Spleen (tissue), 11 donors: ENCODE results near the gene ARID5B. TPM values are rescaled to one million over a fixed set of nuclear protein-coding genes. Genes with fewer than 3 reads are reported as not detected.
A peak's percentile ranks its signal among the peaks of the same experiment; 100 is the strongest.

Source experiments
- DNase-seq: peaks from one replicate; pipeline ENCODE4 v3.0.0-alpha.2; 2020
- H3K27ac ChIP-seq, 8 donors: fragments of 200-600 bp; sonication (generic) in 7 of 8; 1 replicate in 4 of 8; 2 replicates in 4 of 8; pipeline versions ENCODE4 v1.5.0 to v1.8.0; 2016 to 2021; ENCODE audit warnings: inconsistent platforms in 4 of 8, mild to moderate bottlenecking in 4 of 8, moderate library complexity in 1 of 8
- H3K27me3 ChIP-seq, 7 donors: fragments of 200-600 bp; sonication (generic) in 6 of 7; replicated peaks in 1 of 7; 1 replicate in 4 of 7; 2 replicates in 3 of 7; pipeline versions ENCODE4 v1.5.0 to v1.8.0; 2016 to 2021; ENCODE audit warnings: inconsistent platforms in 3 of 7, mild to moderate bottlenecking in 1 of 7
- H3K36me3 ChIP-seq, 6 donors: fragments of 200-600 bp; sonication (generic) in 5 of 6; 1 replicate in 4 of 6; 2 replicates in 2 of 6; pipeline versions ENCODE4 v1.5.0 to v1.8.0; 2016 to 2021; ENCODE audit warnings: inconsistent platforms in 2 of 6
- H3K4me1 ChIP-seq, 6 donors: fragments of 200-600 bp; sonication (generic) in 5 of 6; 1 replicate in 3 of 6; 2 replicates in 3 of 6; pipeline versions ENCODE4 v1.5.0 to v1.8.0; 2016 to 2021; ENCODE audit warnings: inconsistent platforms in 3 of 6
- H3K4me3 ChIP-seq, 8 donors: fragments of 200-600 bp; sonication (generic) in 7 of 8; 1 replicate in 4 of 8; 2 replicates in 4 of 8; pipeline versions ENCODE4 v1.5.0 to v1.8.0; 2016 to 2021; ENCODE audit warnings: inconsistent platforms in 4 of 8, mild to moderate bottlenecking in 4 of 8, moderate library complexity in 2 of 8
- H3K9me3 ChIP-seq, 8 donors: fragments of 200-600 bp; sonication (generic) in 7 of 8; 1 replicate in 4 of 8; 2 replicates in 4 of 8; pipeline versions ENCODE4 v1.5.0 to v1.8.0; 2016 to 2021; ENCODE audit warnings: inconsistent platforms in 4 of 8
- POLR2A ChIP-seq, 3 donors: fragments of 450-650 bp; IDR thresholded peaks; one replicate each; pipeline ENCODE4 v1.5.1; 2017; ENCODE audit warnings: antibody characterized with exemption in 3 of 3, mild to moderate bottlenecking in 1 of 3
- POLR2AphosphoS5 ChIP-seq, 3 donors: sonication (generic); formaldehyde crosslinking; IDR thresholded peaks; one replicate each; pipeline ENCODE4 v1.5.1; 2017; ENCODE audit warnings: antibody characterized with exemption in 3 of 3
- WGBS, 5 donors: extraction: QIAGEN DNeasy Blood & Tissue Kit in 3 of 5; methylation state at CpG; one replicate each; pipeline versions ENCODE4 v1.1.5 to v1.1.7; 2013 to 2018; 5-methylcytosine and 5-hydroxymethylcytosine counted together
- intact Hi-C: fragments of 100-400 bp; cut with DNase I; formaldehyde crosslinking; loops from one replicate; pipeline ENCODE4 v1.15.0; 2023; ENCODE audit warnings: low total_unique reads
- polyA plus RNA-seq, 3 donors: library from polyadenylated mRNA; stranded (reverse); fragments of 200-250 nt; gene quantifications; one replicate each; pipeline ENCODE4 v1.2.1, GENCODE V29; 2013
- total RNA-seq, 7 donors: library from RNA; depleted of rRNA in 3 of 7; stranded (reverse); fragments of >200 nt in 3 of 7; fragmentation: NEBNext Ultra II Directional in 4 of 7; extraction: Animal tissue kit (Norgen Biotek cat#: 25700) in 4 of 7; gene quantifications; one replicate each; pipeline versions ENCODE4 v1.1.0 to v1.2.1, GENCODE V29; 2016 to 2021
- TF ChIP-seq, protein P1 (sequence below), 11 experiments: fragments of 200-600 bp in 7 of 11; fragments of 450-650 bp in 4 of 11; sonication (generic) in 4 of 11; IDR thresholded peaks in 8 of 11; conservative IDR thresholded peaks in 3 of 11; 1 replicate in 7 of 11; 2 replicates in 4 of 11; pipeline versions ENCODE4 v1.4.0 to v1.8.0; 2016 to 2021; ENCODE audit warnings: antibody characterized with exemption in 11 of 11, inconsistent platforms in 4 of 11, mild to moderate bottlenecking in 1 of 11
- donor health status: healthy with polysubstance abuse.
- donor health status: DM: no; HTN: no; CAD: no; lungs with moderate emphysema.
- donor health status: DM: no; HTN: no; CAD: no.
- donor health status: Bipolar disorder and iron deficiency.
- donor health status: healthy.
- donor health status: DM: no; HTN: no; CAD: no.
- donor health status: DM: yes; HTN: yes; CAD: no.

ARID5B gene
- total and polyA plus RNA-seq, 10 donors, result 5.6 to 70.7 (median 46.2) TPM

DNA sequence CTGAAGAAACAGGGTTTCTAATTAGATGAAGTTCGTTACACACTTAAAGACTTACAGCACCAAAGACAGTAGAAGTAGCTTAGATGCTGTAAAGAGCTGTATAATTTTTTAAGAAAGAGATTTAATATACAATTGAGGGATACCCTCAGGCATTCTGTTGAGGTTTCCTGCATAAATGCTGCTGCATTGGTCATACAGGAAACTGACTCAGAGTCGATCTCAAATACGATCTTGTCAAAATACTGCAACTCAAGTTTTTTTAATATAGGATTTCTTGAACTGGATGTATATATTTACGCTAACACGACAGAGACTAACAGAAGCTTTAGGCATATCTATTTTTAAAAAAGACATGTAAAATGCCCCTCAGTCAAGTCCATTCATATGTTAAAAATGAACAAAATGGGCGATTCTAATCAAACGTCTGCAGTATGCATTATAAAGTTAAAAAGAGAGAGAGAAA, 2.4 kb upstream of the ARID5B start:
- H3K9me3 ChIP-seq, result no peaks in the 10 kb centered on the region
- no peaks in the 10 kb centered on the region for H3K27me3 ChIP-seq
- DNase-seq, result no peak
- WGBS, 5 donors, result 18 to 26% (median 19%) methylated on average over 7 of the region's 7 CpGs
- H3K4me3 ChIP-seq, result peak overlapping the region in 7 of 8 donors; percentile 54 to 87 (median 72)
- peaks cover 18 to 51% (median 32%) of the 10 kb centered on the region in 6 donors for H3K4me1 ChIP-seq
- H3K36me3 ChIP-seq, result no peaks in the 10 kb centered on the region
- no peak for TF ChIP-seq POLR2AphosphoS5 (IDR thresholded peaks at IDR 0.05)
- TF ChIP-seq, protein P1, sequence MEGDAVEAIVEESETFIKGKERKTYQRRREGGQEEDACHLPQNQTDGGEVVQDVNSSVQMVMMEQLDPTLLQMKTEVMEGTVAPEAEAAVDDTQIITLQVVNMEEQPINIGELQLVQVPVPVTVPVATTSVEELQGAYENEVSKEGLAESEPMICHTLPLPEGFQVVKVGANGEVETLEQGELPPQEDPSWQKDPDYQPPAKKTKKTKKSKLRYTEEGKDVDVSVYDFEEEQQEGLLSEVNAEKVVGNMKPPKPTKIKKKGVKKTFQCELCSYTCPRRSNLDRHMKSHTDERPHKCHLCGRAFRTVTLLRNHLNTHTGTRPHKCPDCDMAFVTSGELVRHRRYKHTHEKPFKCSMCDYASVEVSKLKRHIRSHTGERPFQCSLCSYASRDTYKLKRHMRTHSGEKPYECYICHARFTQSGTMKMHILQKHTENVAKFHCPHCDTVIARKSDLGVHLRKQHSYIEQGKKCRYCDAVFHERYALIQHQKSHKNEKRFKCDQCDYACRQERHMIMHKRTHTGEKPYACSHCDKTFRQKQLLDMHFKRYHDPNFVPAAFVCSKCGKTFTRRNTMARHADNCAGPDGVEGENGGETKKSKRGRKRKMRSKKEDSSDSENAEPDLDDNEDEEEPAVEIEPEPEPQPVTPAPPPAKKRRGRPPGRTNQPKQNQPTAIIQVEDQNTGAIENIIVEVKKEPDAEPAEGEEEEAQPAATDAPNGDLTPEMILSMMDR (IDR thresholded peaks at IDR 0.05 in 8 of 11, conservative IDR thresholded peaks at IDR 0.05 in 3 of 11), result no peak
- no peak for TF ChIP-seq POLR2A (IDR thresholded peaks at IDR 0.05)
- intact Hi-C loops, result loop anchor here (10.0 kb wide), 1 partner anchor 346 kb away; no protein-coding TSS in a partner anchor
- H3K27ac ChIP-seq, result peak overlapping the region; percentile 97 to 99 (median 98)

DNA sequence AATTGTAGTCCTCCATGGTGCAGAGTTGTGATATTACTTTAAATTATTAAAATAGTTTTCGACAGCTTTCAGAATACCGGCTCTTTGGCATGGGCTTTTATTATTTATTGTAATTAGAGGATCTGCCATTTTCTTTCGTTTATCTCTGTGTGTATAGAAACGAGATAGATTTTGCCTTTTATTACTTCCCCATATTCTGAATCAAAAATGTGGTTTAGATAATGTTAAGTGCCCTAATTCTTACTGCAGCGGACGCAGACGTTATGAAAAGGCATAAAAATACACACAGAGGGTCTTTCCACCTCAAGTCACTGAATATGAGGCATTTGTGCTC, 1.9 kb upstream of the ARID5B start:
- no peak for DNase-seq
- TF ChIP-seq POLR2AphosphoS5 (IDR thresholded peaks at IDR 0.05), result no peak
- TF ChIP-seq, protein P1 (IDR thresholded peaks at IDR 0.05 in 8 of 11, conservative IDR thresholded peaks at IDR 0.05 in 3 of 11), result no peak
- no peak for TF ChIP-seq POLR2A (IDR thresholded peaks at IDR 0.05)
- Histone ChIP-seq H3K9me3 (no peaks in the 10 kb centered on the region), H3K27me3 (no peaks in the 10 kb centered on the region), H3K36me3 (no peaks in the 10 kb centered on the region), H3K4me1 (peaks cover 19 to 56% (median 37%) of the 10 kb centered on the region in 6 donors), H3K27ac (peak overlapping the region; percentile 97 to 99 (median 98)), H3K4me3 (peak overlapping the region; percentile 54 to 87 (median 74))
- WGBS, 5 donors, result 3 to 8% (median 4%) methylated on average over 7 of the region's 7 CpGs
- intact Hi-C loops, result loop anchor here (10.0 kb wide), 1 partner anchor 345 kb away; no protein-coding TSS in a partner anchor

DNA sequence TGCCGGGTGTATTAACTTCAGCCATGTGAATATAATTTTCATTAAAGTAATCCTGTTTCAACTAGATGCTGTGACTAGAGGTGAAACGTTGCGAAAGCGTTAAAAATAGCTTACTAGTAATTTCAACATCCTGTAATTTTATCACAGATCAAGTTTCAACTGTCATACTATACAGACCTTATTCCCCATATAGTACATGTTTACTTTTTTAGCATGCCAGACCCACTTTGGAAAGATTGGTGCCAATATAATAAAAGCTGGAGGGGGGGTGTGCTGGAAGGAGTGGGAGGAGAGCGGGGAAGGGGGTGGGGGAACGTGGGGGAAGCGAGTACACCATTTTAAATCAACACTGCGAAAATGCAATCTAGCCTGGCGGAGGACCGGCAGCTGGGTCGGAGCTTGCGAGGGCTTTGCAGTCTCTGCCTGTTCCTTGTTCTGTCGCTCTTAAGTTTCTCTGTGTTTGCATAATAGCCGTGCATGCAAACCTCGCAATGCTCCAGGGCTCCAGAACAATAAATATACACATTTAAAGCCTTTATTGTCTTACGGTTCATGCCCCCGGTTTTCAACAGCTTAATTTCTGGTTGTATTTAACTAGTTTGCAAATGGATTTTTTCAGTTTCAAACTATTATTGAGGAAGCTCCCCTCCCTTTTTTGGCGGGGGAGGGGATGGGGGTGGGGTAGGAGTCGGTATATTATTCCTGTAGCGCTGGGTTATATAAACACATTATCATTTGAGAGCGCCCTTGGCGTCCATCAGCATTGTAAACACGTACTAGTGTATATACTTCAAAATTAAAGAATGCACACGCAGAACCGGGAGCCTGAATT, 1.3 kb upstream of the ARID5B start:
- Histone ChIP-seq H3K9me3 (no peaks in the 10 kb centered on the region), H3K4me1 (peaks cover 25 to 62% (median 43%) of the 10 kb centered on the region in 6 donors), H3K27me3 (no peaks in the 10 kb centered on the region), H3K4me3 (peak overlapping the region; percentile 54 to 87 (median 74)), H3K36me3 (no peaks in the 10 kb centered on the region), H3K27ac (peak overlapping the region; percentile 97 to 99 (median 98))
- TF ChIP-seq POLR2AphosphoS5 (IDR thresholded peaks at IDR 0.05) (peak in 2 of 3 donors; percentile 87 to 95), POLR2A (IDR thresholded peaks at IDR 0.05) (peak in 1 of 3 donors; percentile 58)
- TF ChIP-seq, protein P1 (IDR thresholded peaks at IDR 0.05 in 8 of 11, conservative IDR thresholded peaks at IDR 0.05 in 3 of 11), result peak in 1 of 11 experiments; percentile 7
- intact Hi-C loops, result loop anchor here (10.0 kb wide), 1 partner anchor 345 kb away; no protein-coding TSS in a partner anchor
- 0 to 1% (median 1%) methylated on average over 25 of the region's 25 CpGs for WGBS, 5 donors
- peak; percentile 92 for DNase-seq
